Sigmoid colon (tissue), 4 donors: ENCODE data around the gene CLBA1.

Source experiments
- CTCF ChIP-seq, 4 experiments: fragments of 450-650 bp in 3 of 4; fragments of 200-600 bp in 1 of 4; IDR thresholded peaks; one replicate each; pipeline ENCODE4 v1.5.1; 2016 to 2019; ENCODE audit warnings: antibody characterized with exemption in 4 of 4, mild to moderate bottlenecking in 3 of 4, moderate library complexity in 2 of 4
- EP300 ChIP-seq, 4 donors: sonication (generic); formaldehyde crosslinking; IDR thresholded peaks; one replicate each; pipeline ENCODE4 v1.6.1; 2017; ENCODE audit warnings: antibody characterized with exemption in 4 of 4
- POLR2A ChIP-seq, 2 donors: fragments of 450-650 bp; IDR thresholded peaks; one replicate each; pipeline ENCODE4 v1.6.1; 2016; ENCODE audit warnings: antibody characterized with exemption in 2 of 2, mild to moderate bottlenecking in 2 of 2, moderate library complexity in 2 of 2

GRCh38 chr14:104998801-104999200 lies 13.2 kb downstream of the CLBA1 start:
- TF ChIP-seq CTCF (IDR thresholded peaks at IDR 0.05) (no peak), POLR2A (IDR thresholded peaks at IDR 0.05) (no peak), EP300 (IDR thresholded peaks at IDR 0.05) (no peak)
